Measurements from ENCODE around the gene TNFAIP3.

The TNFAIP3 gene

DNA sequence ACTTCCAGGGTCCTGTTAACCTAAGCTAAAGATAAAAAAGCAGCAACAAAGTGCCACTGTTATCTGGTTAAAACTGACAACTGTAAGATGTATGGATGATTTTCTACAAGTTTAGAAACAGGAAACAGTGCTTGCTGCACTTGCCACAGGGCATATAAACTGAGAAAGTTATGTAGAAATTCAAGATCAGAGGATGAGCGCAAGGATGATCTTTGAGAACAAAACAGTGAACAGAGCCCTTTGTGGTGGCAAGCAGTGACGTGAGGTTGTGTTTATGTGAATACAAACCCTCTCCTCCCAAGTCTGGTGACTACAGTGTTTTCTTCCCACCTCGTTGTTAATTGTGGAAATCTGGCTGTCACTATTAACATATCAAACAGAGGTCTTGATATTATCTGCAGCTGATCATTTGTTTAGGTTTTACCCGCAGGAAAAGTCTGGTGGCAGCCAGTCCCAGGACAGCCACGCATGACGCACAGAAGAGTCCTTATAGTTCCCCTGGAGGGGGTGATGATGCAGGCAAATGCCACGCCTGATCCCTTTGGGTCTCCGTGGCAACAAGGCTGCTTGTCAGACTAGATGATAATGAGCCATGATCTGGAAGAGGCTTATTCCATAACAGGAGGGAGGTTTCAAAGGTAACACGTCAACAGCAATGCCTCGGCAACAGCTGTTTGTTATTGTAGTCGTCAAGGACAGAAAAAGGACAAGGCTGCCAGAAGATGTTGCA lies 43.1 kb upstream of the TNFAIP3 start:
- peak; percentile 13 for DNase-seq
- H3K4me3 ChIP-seq (ENCODE audit: low read depth, low read length), result no peak overlapping the region
- H3K27me3 ChIP-seq, result no peaks in the 10 kb centered on the region

DNA sequence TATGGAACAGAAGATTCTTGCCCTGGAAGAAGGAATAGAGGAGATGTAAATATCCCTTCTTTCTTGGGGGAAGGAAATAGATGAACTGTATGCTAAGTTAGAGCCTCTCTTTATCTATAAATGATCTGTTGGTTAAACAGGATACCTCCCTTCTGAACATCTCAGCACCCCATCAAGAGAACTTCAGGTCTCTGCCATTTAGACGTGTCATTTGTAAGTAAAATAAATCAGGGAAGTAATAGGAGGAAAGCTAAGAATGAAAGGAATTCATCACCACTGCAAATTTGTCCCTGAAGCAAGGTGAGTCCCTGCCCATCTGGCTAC lies 42.5 kb upstream of the TNFAIP3 start:
- Histone ChIP-seq H3K9me3 (no peaks in the 10 kb centered on the region), H3K4me1 (no peaks in the 10 kb centered on the region), H3K4me3 (ENCODE audit: low read depth, low read length) (no peak overlapping the region), H3K27me3 (no peaks in the 10 kb centered on the region), H3K36me3 (no peaks in the 10 kb centered on the region)
- no peak for DNase-seq
- TF ChIP-seq, protein P1, sequence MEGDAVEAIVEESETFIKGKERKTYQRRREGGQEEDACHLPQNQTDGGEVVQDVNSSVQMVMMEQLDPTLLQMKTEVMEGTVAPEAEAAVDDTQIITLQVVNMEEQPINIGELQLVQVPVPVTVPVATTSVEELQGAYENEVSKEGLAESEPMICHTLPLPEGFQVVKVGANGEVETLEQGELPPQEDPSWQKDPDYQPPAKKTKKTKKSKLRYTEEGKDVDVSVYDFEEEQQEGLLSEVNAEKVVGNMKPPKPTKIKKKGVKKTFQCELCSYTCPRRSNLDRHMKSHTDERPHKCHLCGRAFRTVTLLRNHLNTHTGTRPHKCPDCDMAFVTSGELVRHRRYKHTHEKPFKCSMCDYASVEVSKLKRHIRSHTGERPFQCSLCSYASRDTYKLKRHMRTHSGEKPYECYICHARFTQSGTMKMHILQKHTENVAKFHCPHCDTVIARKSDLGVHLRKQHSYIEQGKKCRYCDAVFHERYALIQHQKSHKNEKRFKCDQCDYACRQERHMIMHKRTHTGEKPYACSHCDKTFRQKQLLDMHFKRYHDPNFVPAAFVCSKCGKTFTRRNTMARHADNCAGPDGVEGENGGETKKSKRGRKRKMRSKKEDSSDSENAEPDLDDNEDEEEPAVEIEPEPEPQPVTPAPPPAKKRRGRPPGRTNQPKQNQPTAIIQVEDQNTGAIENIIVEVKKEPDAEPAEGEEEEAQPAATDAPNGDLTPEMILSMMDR (IDR thresholded peaks at IDR 0.05; ENCODE audit: low read depth, low read length), result no peak

More for the DNA sequence above, 43.1 kb upstream of the TNFAIP3 start:
- Histone ChIP-seq H3K9me3 (no peaks in the 10 kb centered on the region), H3K4me1 (no peaks in the 10 kb centered on the region), H3K36me3 (no peaks in the 10 kb centered on the region)
- TF ChIP-seq, protein P1 (IDR thresholded peaks at IDR 0.05; ENCODE audit: low read depth, low read length), result no peak

DNA sequence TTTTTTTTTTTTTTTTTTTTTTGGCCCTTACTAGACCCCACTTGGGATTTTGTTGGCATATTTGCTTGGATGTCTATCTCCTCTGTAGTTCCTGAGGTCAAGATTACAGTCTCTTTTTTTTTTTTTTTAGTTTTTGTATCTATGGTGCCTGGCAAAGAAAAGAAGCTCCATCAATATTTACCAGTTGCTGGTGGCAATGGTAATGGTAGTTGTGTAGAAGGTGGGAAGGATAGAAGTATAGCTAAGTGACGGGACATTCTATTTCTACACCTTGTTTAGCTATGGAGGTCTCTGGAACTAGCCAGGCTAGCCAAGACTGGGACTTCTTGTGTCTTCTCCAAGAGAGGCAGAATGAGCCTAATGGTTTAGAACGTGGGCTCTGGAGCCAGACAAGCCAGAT lies 42.2 kb upstream of the TNFAIP3 start:
- H3K4me3 ChIP-seq (ENCODE audit: low read depth, low read length), result no peak overlapping the region
- H3K9me3 ChIP-seq, result no peaks in the 10 kb centered on the region
- DNase-seq, result no peak
- TF ChIP-seq, protein P1 (IDR thresholded peaks at IDR 0.05; ENCODE audit: low read depth, low read length), result no peak
- H3K36me3 ChIP-seq, result no peaks in the 10 kb centered on the region
- no peaks in the 10 kb centered on the region for H3K4me1 ChIP-seq
- no peaks in the 10 kb centered on the region for H3K27me3 ChIP-seq

DNA sequence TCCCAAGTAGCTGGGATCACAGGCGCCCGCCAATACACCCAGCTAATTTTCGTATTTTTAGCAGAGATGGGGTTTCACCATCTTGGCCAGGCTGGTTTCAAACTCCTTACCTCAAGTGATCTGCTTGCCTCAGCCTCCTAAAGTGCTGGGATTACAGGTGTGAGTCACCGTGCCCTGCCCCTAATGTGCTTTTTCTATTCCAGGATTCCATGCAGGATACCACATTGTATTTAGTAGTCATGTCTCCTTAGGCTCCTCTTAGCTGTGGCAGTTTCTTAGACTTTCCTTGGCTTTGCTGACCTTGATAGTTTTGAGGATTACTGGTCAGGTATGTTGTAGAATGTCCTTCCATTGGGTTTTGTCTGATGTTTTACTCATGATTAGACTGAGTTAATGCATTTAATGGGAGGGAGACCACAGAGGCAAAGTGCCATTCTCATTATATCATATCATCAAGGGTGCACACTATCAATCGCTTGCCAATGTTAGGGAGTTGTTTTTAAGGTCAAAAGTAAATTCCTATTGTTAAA lies 39.6 kb upstream of the TNFAIP3 start:
- TF ChIP-seq, protein P1 (IDR thresholded peaks at IDR 0.05; ENCODE audit: low read depth, low read length), result no peak
- no peak for DNase-seq
- no peaks in the 10 kb centered on the region for H3K4me1 ChIP-seq
- H3K36me3 ChIP-seq, result no peaks in the 10 kb centered on the region
- no peaks in the 10 kb centered on the region for H3K9me3 ChIP-seq
- H3K27me3 ChIP-seq, result no peaks in the 10 kb centered on the region
- no peak overlapping the region for H3K4me3 ChIP-seq (ENCODE audit: low read depth, low read length)

DNA sequence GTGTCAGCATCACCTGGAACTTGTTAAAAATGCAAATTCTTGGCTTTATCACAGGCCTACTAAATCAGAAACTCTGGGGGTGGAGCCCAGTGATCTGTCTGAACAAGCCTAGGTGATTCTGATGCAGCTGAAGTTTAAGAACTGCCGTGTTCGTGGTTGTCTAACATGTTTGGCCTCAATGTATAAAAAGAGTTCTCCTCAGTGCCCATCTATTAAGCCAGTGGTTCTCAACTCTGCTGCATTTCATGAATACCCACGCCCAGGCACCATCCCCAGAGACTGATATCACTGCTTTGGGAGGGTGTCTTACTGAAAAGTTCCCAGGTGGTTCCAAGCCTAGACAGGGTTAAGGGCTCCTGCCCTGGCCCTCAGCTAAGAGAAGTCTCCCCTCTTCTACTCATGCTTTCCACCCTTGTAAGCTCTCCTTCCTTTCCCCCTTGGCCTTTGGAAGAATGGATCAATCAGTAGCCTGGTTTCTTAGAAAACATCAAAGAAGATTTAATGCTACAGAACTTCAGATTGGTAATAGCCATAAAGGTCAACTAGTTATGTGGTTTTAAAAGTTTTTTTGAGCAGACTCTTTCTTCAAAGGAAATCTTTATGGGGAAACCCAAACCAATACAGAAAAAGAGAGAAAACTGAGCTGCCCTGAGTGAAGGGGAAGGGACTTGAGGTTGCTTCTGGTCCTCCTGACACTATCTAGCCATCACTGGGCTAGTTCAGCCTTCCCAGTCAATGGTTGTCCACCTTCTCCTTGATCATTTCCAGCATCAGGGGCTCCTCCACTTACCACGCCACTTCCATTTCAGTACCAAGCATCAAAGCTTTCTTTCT lies 38.9 kb upstream of the TNFAIP3 start:
- no peaks in the 10 kb centered on the region for H3K4me1 ChIP-seq
- H3K9me3 ChIP-seq, result no peaks in the 10 kb centered on the region
- H3K36me3 ChIP-seq, result no peaks in the 10 kb centered on the region
- H3K27me3 ChIP-seq, result no peaks in the 10 kb centered on the region
- no peak overlapping the region for H3K4me3 ChIP-seq (ENCODE audit: low read depth, low read length)
- TF ChIP-seq, protein P1 (IDR thresholded peaks at IDR 0.05; ENCODE audit: low read depth, low read length), result no peak
- DNase-seq, result no peak

DNA sequence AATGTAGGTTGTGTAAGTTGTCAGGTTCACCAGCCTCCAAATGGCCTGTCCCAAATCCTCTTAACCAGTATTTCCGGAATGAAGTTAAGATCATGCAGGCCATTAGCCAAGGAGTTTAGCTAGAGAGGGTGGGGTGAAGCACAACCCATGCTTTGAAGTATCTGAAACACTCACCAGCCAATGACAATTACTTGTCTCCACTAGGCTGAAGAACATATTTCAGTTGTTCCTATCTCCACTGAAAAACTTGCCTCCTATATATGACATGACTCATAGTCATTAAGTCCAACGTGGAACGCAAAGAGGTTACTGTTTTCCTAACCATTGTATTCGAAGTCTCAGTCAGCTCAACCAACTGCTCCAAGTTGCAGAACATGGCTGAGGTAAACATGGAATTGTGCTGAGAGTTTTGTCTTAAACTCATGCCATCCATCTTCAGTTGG lies 37.4 kb upstream of the TNFAIP3 start:
- H3K4me1 ChIP-seq, result no peaks in the 10 kb centered on the region
- DNase-seq, result no peak
- H3K4me3 ChIP-seq (ENCODE audit: low read depth, low read length), result no peak overlapping the region
- no peaks in the 10 kb centered on the region for H3K9me3 ChIP-seq
- no peaks in the 10 kb centered on the region for H3K27me3 ChIP-seq
- TF ChIP-seq, protein P1 (IDR thresholded peaks at IDR 0.05; ENCODE audit: low read depth, low read length), result no peak
- H3K36me3 ChIP-seq, result no peaks in the 10 kb centered on the region
